H1 (cell line): ENCODE results near the gene FBN2. TPM values are rescaled to one million over a fixed set of nuclear protein-coding genes. Genes with fewer than 3 reads are reported as not detected.

Experiments used
- CTCF ChIA-PET: fragments of 300-600 bp; sonication (Branson Sonifier 250); formaldehyde crosslinking; loops from one replicate; lab custom pipeline; 2021; ENCODE audit not compliant: partially characterized antibody; lab: Charles Lee
- POLR2A ChIA-PET: fragments of 300-600 bp; sonication (Branson Sonifier 250); formaldehyde crosslinking; loops from one replicate; lab custom pipeline; 2021; ENCODE audit warnings: inconsistent platforms; ENCODE audit not compliant: partially characterized antibody; lab: Charles Lee
- DNase-seq, 2 experiments: peaks; one replicate each; pipeline versions ENCODE4 v3.0.0 to v3.0.0-alpha.2; 2010 to 2022; ENCODE audit warnings: low spot score in 2 of 2, low read depth in 1 of 2, mixed read lengths in 1 of 2
- FAIRE-seq: peaks from 2 replicates; lab custom pipeline; 2011; peaks lifted over from hg19 to GRCh38; lab: Jason Lieb, UNC
- H2AFZ ChIP-seq: 2 replicates; pipeline ENCODE4 v1.8.1; 2012; ENCODE audit warnings: low read length, inconsistent platforms
- H2AK5ac ChIP-seq: 2 replicates; pipeline ENCODE4 v1.6.1; 2013; ENCODE audit warnings: low read depth, low read length
- H2BK120ac ChIP-seq: replicated peaks from 2 replicates; pipeline ENCODE3; 2013; ENCODE audit warnings: low read depth, low read length, inconsistent platforms
- H2BK12ac ChIP-seq: 2 replicates; pipeline ENCODE4 v1.6.1; 2013; ENCODE audit warnings: low read depth, low read length
- H2BK15ac ChIP-seq: 2 replicates; pipeline ENCODE4 v1.6.1; 2013; ENCODE audit warnings: low read length
- H2BK20ac ChIP-seq: 2 replicates; pipeline ENCODE4 v1.6.1; 2013; ENCODE audit warnings: low read length
- H2BK5ac ChIP-seq: 2 replicates; pipeline ENCODE4 v1.6.1; 2013; ENCODE audit warnings: low read depth, low read length
- H3K14ac ChIP-seq: 2 replicates; pipeline ENCODE4 v1.6.1; 2013; ENCODE audit warnings: inconsistent platforms; ENCODE audit not compliant: insufficient read length
- H3K18ac ChIP-seq: 2 replicates; pipeline ENCODE4 v1.6.1; 2013; ENCODE audit warnings: low read length; ENCODE audit errors: extremely low read depth
- H3K23ac ChIP-seq: 2 replicates; pipeline ENCODE4 v1.6.1; 2013; ENCODE audit warnings: inconsistent platforms; ENCODE audit not compliant: insufficient read length
- H3K23me2 ChIP-seq: 2 replicates; pipeline ENCODE4 v1.6.1; 2013; ENCODE audit warnings: low read depth, low read length
- H3K27ac ChIP-seq: 2 replicates; pipeline ENCODE4 v1.6.1; 2011; ENCODE audit warnings: low read depth, low read length, inconsistent platforms
- H3K27me3 ChIP-seq, 4 experiments: replicated peaks in 1 of 4; 1 replicate in 1 of 4; 2 replicates in 3 of 4; pipeline versions ENCODE4 v1.6.1 to v1.8.1; 2011 to 2013; ENCODE audit warnings: low read length in 3 of 4, mild to moderate bottlenecking in 3 of 4, inconsistent platforms in 2 of 4, mixed read lengths in 2 of 4, moderate library complexity in 1 of 4; ENCODE audit not compliant: control insufficient read depth in 3 of 4, insufficient read depth in 3 of 4; ENCODE audit errors: extremely low read depth in 1 of 4
- H3K36me3 ChIP-seq, 4 experiments: 2 replicates each; pipeline versions ENCODE4 v1.6.1 to v1.8.1; 2011 to 2013; ENCODE audit warnings: mild to moderate bottlenecking in 4 of 4, low read length in 3 of 4, moderate library complexity in 2 of 4, control low read depth in 1 of 4, inconsistent platforms in 1 of 4; ENCODE audit not compliant: insufficient read depth in 4 of 4, control insufficient read depth in 2 of 4
- H3K4ac ChIP-seq: replicated peaks from 2 replicates; pipeline ENCODE3; 2013; ENCODE audit warnings: low read length, low read depth, mixed read lengths, inconsistent platforms; ENCODE audit not compliant: insufficient read length
- H3K4me1 ChIP-seq, 4 experiments: replicated peaks in 1 of 4; 1 replicate in 1 of 4; 2 replicates in 3 of 4; pipeline versions ENCODE4 v1.6.1 to v1.8.1; 2011 to 2013; ENCODE audit warnings: low read length in 3 of 4, inconsistent platforms in 2 of 4, mixed read lengths in 1 of 4; ENCODE audit not compliant: insufficient read depth in 4 of 4, control insufficient read depth in 3 of 4
- H3K4me2 ChIP-seq, 2 experiments: 2 replicates each; pipeline versions ENCODE4 v1.6.1 to v1.8.1; 2011 to 2013; ENCODE audit warnings: low read depth in 2 of 2, low read length in 2 of 2, control low read depth in 1 of 2, inconsistent platforms in 1 of 2, mild to moderate bottlenecking in 1 of 2; ENCODE audit not compliant: insufficient read depth in 1 of 2
- H3K4me3 ChIP-seq, 4 experiments: fragments of 200-600, 300-600 bp in 1 of 4; sonication (generic), shearing (Covaris generic), sonication (Bioruptor Twin) in 1 of 4; 2 replicates each; pipeline versions ENCODE4 v1.5.1 to v1.8.1; 2011 to 2016; ENCODE audit warnings: low read length in 4 of 4, low read depth in 3 of 4, control low read depth in 2 of 4, inconsistent platforms in 2 of 4, mild to moderate bottlenecking in 2 of 4, mixed read lengths in 1 of 4, moderate library complexity in 1 of 4; ENCODE audit not compliant: insufficient read depth in 2 of 4; ENCODE audit errors: extremely low read depth in 1 of 4
- H3K56ac ChIP-seq: replicated peaks from 2 replicates; pipeline ENCODE3; 2013; ENCODE audit warnings: low read depth, mild to moderate bottlenecking, mixed read lengths, low read length, inconsistent platforms; ENCODE audit not compliant: insufficient read length
- H3K79me1 ChIP-seq: 2 replicates; pipeline ENCODE4 v1.6.1; 2013; ENCODE audit warnings: low read depth, low read length, control low read depth
- H3K79me2 ChIP-seq, 2 experiments: 2 replicates each; pipeline versions ENCODE4 v1.6.1 to v1.8.1; 2012 to 2013; ENCODE audit warnings: low read length in 2 of 2, mild to moderate bottlenecking in 2 of 2, inconsistent platforms in 1 of 2; ENCODE audit not compliant: insufficient read depth in 2 of 2, control insufficient read depth in 1 of 2
- H3K9ac ChIP-seq, 4 experiments: replicated peaks in 1 of 4; 1 replicate in 1 of 4; 2 replicates in 3 of 4; pipeline versions ENCODE4 v1.6.1 to v1.8.1; 2011 to 2013; ENCODE audit warnings: low read depth in 3 of 4, low read length in 3 of 4, control low read depth in 2 of 4, mild to moderate bottlenecking in 2 of 4, moderate library complexity in 2 of 4, inconsistent platforms in 1 of 4; ENCODE audit errors: extremely low read depth in 1 of 4
- H3K9me3 ChIP-seq, 2 experiments: 2 replicates each; pipeline versions ENCODE4 v1.6.1 to v1.8.1; 2012 to 2013; ENCODE audit warnings: mild to moderate bottlenecking in 2 of 2, moderate library complexity in 2 of 2, control low read depth in 1 of 2, inconsistent platforms in 1 of 2, low read depth in 1 of 2, low read length in 1 of 2, mixed read lengths in 1 of 2; ENCODE audit not compliant: insufficient read depth in 2 of 2
- H4K20me1 ChIP-seq, 2 experiments: replicated peaks in 1 of 2; 2 replicates each; pipeline versions ENCODE3 to v1.8.1; 2011 to 2013; ENCODE audit warnings: inconsistent platforms in 2 of 2, low read length in 2 of 2, mild to moderate bottlenecking in 1 of 2; ENCODE audit not compliant: insufficient read depth in 2 of 2, control insufficient read depth in 1 of 2
- H4K5ac ChIP-seq: 2 replicates; pipeline ENCODE4 v1.6.1; 2013; ENCODE audit warnings: low read length, low read depth, mixed read lengths, inconsistent platforms; ENCODE audit not compliant: insufficient read length
- H4K8ac ChIP-seq: 2 replicates; pipeline ENCODE4 v1.8.0; 2013; ENCODE audit warnings: mild to moderate bottlenecking, moderate library complexity, low read length, inconsistent platforms; ENCODE audit not compliant: insufficient read depth; ENCODE audit errors: extremely low read depth
- H4K91ac ChIP-seq: replicated peaks from 2 replicates; pipeline ENCODE3; 2013; ENCODE audit warnings: low read length, mixed read lengths, inconsistent platforms; ENCODE audit not compliant: insufficient read length
- CBX5 ChIP-seq: fragments of 300-800, 300-1000 bp; sonication (generic); IDR thresholded peaks from 2 replicates; pipeline ENCODE4 v1.7.1; 2016; ENCODE audit warnings: antibody characterized with exemption, low read length, low read depth
- CHD1 ChIP-seq: IDR thresholded peaks from 2 replicates; pipeline ENCODE4 v1.6.1; 2012; ENCODE audit warnings: low read depth, low read length, improper control_type of control experiment
- CHD2 ChIP-seq: IDR thresholded peaks from 2 replicates; pipeline ENCODE4 v1.6.1; 2012; ENCODE audit warnings: low read length, improper control_type of control experiment
- CTBP2 ChIP-seq: IDR thresholded peaks from 2 replicates; pipeline ENCODE4 v1.7.0; 2011; ENCODE audit warnings: borderline replicate concordance, mild to moderate bottlenecking, moderate library complexity, mixed read lengths, low read length; ENCODE audit not compliant: insufficient read depth, insufficient read length
- GABPA ChIP-seq: IDR thresholded peaks from 2 replicates; pipeline ENCODE4 v1.6.1; 2011; ENCODE audit warnings: mild to moderate bottlenecking, low read length, moderate library complexity, borderline replicate concordance; ENCODE audit not compliant: insufficient read depth
- MAFK ChIP-seq: IDR thresholded peaks from 2 replicates; pipeline ENCODE4 v1.6.1; 2012; ENCODE audit warnings: low read depth, mild to moderate bottlenecking, improper control_type of control experiment, low read length
- PHF8 ChIP-seq: fragments of 200-600 bp; sonication (generic); conservative IDR thresholded peaks from 2 replicates; pipeline ENCODE4 v1.7.1; 2012; ENCODE audit warnings: low read depth, mild to moderate bottlenecking, inconsistent platforms, low read length, moderate library complexity
- SRF ChIP-seq: IDR thresholded peaks from 2 replicates; pipeline ENCODE4 v1.6.1; 2011; ENCODE audit warnings: mild to moderate bottlenecking, low read depth, low read length, moderate library complexity
- TBP ChIP-seq: IDR thresholded peaks from 2 replicates; pipeline ENCODE4 v1.6.1; 2011; ENCODE audit warnings: low read depth, low read length, improper control_type of control experiment
- YY1 ChIP-seq: IDR thresholded peaks from 2 replicates; pipeline ENCODE4 v1.6.1; 2011; ENCODE audit warnings: low read depth, mild to moderate bottlenecking, low read length
- WGBS, 2 experiments: shearing (Covaris generic) in 1 of 2; methylation state at CpG; one replicate each; pipeline versions ENCODE4 v1.1.6 to v1.1.7; 2013 to 2015; ENCODE audit warnings: low lambda C conversion rate in 2 of 2, mixed read lengths in 2 of 2, inconsistent platforms in 1 of 2, low coverage in 1 of 2, missing lambda C conversion rate in 1 of 2; ENCODE audit not compliant: insufficient replicate concordance in 2 of 2, insufficient coverage in 1 of 2, insufficient read length in 1 of 2; ENCODE audit errors: extremely low coverage in 1 of 2, missing lambda C conversion rate in 1 of 2; 5-methylcytosine and 5-hydroxymethylcytosine counted together
- polyA plus RNA-seq, 7 experiments: library from polyadenylated mRNA; depleted of rRNA in 3 of 7; stranded (reverse) in 5 of 7; unstranded in 2 of 7; fragments of >200 nt in 5 of 7; fragments of 200-250 nt in 2 of 7; gene quantifications; 1 replicate in 5 of 7; 2 replicates in 1 of 7; 4 replicates in 1 of 7; pipeline versions ENCODE4 v1.2.1 to v1.2.3, GENCODE V29; 2011 to 2013; ENCODE audit warnings: missing spikeins in 2 of 7, mixed read lengths in 2 of 7
- total RNA-seq: library from RNA; stranded (reverse); fragmentation: NEBNext Ultra II Directional; extraction: Animal tissue kit (Norgen Biotek cat#: 25700); gene quantifications from 2 replicates; pipeline ENCODE4 v1.2.1, GENCODE V29; 2021

Gene FBN2
- total and polyA plus RNA-seq, 2 of the 8 experiments (the other 6 are each of a cell fraction or from before 2014, with no cell fraction given): 14.1 to 16.3 TPM

DNA sequence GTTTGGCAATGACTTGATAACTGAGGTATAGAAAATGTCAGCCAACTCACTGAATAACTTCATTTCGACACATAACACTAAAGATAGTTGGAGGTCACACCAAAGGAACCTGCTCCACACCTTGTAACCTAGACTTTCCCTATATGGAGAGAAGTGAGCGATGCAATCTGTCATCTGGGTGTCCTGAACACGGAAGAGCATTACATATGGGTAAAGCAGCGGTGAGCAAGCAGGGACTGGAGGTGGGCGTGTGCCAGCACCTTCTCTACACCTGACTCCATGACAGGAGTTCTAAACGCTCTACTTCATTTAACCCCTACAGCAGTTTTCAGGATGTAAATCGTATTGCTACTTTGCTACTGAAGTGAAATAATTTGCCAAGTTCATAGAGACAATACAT is 301.7 kb downstream of the FBN2 start:
- no peak for DNase-seq
- no peak overlapping the region for H2BK20ac ChIP-seq
- 96% methylated on average over 7 of the region's 7 CpGs; no CpG with 5 or more reads in 1 of the 2 experiments for WGBS, 2 experiments
- no peaks in the 10 kb centered on the region for H3K4me1 ChIP-seq
- no peaks in the 10 kb centered on the region for H3K9me3 ChIP-seq
- no peak overlapping the region for H3K9ac ChIP-seq
- H3K56ac ChIP-seq: no peak overlapping the region
- H3K4me3 ChIP-seq: no peak overlapping the region; a peak in 1 of 8 replicates
- no peaks in the 10 kb centered on the region for H4K20me1 ChIP-seq
- no peaks in the 10 kb centered on the region for H3K79me1 ChIP-seq
- no peak for FAIRE-seq
- no peak overlapping the region for H3K27ac ChIP-seq
- H2BK5ac ChIP-seq: no peak overlapping the region; the same call in 1 of the 2 replicates
- no peak overlapping the region for H4K8ac ChIP-seq
- no peak overlapping the region for H3K18ac ChIP-seq
- no peak overlapping the region for H2BK12ac ChIP-seq
- POLR2A ChIA-PET: no interaction called here
- no peak overlapping the region for H2AK5ac ChIP-seq
- H3K36me3 ChIP-seq: no peaks in the 10 kb centered on the region
- no peak overlapping the region for H2BK15ac ChIP-seq
- no peak for TF ChIP-seq GABPA
- no peak for TF ChIP-seq CTBP2
- TF ChIP-seq CBX5: no peak
- no peak for TF ChIP-seq PHF8
- TF ChIP-seq MAFK: no peak
- TF ChIP-seq CHD1: no peak
- no peak for TF ChIP-seq SRF
- no peak for TF ChIP-seq YY1
- no peak for TF ChIP-seq TBP
- TF ChIP-seq CHD2: no peak
- TF ChIP-seq, all 59 proteins: peak for 0
- H3K27me3 ChIP-seq: no peaks in the 10 kb centered on the region
- no peak overlapping the region for H3K4me2 ChIP-seq
- H3K14ac ChIP-seq: no peak overlapping the region
- no peak overlapping the region for H3K4ac ChIP-seq
- CTCF ChIA-PET: no interaction called here
- no peak overlapping the region for H4K91ac ChIP-seq
- no peak overlapping the region for H3K23ac ChIP-seq
- H4K5ac ChIP-seq: no peak overlapping the region
- no peaks in the 10 kb centered on the region for H3K79me2 ChIP-seq
- no peak overlapping the region for H2BK120ac ChIP-seq
- H3K23me2 ChIP-seq: no peaks in the 10 kb centered on the region
- H2AFZ ChIP-seq: no peak overlapping the region
